Astrocyte (in vitro differentiated cells and primary cell): Measurements from ENCODE around the gene PLEKHB2. TPM values are rescaled to one million over a fixed set of nuclear protein-coding genes. Genes with fewer than 3 reads are reported as not detected.

Experiments used
- DNase-seq: peaks from one replicate; pipeline ENCODE4 v3.0.0-alpha.2; 2010; ENCODE audit warnings: low read depth
- FAIRE-seq: peaks from 2 replicates; lab custom pipeline; 2011; peaks lifted over from hg19 to GRCh38; lab: Jason Lieb, UNC
- H2AFZ ChIP-seq: 2 replicates; pipeline ENCODE4 v1.6.0; 2012; ENCODE audit warnings: low read depth, low read length, inconsistent platforms
- H3K27ac ChIP-seq: 2 replicates; pipeline ENCODE4 v1.5.1; 2011; ENCODE audit warnings: low read depth, low read length, inconsistent platforms
- H3K27me3 ChIP-seq: 2 replicates; pipeline ENCODE4 v1.6.0; 2011; ENCODE audit warnings: low read length, inconsistent platforms; ENCODE audit not compliant: insufficient read depth
- H3K36me3 ChIP-seq: 2 replicates; pipeline ENCODE4 v1.5.1; 2011; ENCODE audit warnings: low read length, inconsistent platforms; ENCODE audit not compliant: insufficient read depth
- H3K4me1 ChIP-seq: 2 replicates; pipeline ENCODE4 v1.5.1; 2011; ENCODE audit warnings: low read length, inconsistent platforms; ENCODE audit not compliant: insufficient read depth
- H3K4me2 ChIP-seq: 2 replicates; pipeline ENCODE4 v1.6.0; 2012; ENCODE audit warnings: low read length, inconsistent platforms
- H3K4me3 ChIP-seq: 2 replicates; pipeline ENCODE4 v1.5.1; 2011; ENCODE audit warnings: low read depth, mild to moderate bottlenecking, low read length, inconsistent platforms; ENCODE audit not compliant: insufficient read depth
- H3K79me2 ChIP-seq: 2 replicates; pipeline ENCODE4 v1.6.0; 2012; ENCODE audit warnings: mild to moderate bottlenecking, low read length, inconsistent platforms; ENCODE audit not compliant: insufficient read depth
- H3K9ac ChIP-seq: 2 replicates; pipeline ENCODE4 v1.6.0; 2012; ENCODE audit warnings: mild to moderate bottlenecking, low read length, inconsistent platforms
- H3K9me3 ChIP-seq: 2 replicates; pipeline ENCODE4 v1.5.1; 2012; ENCODE audit warnings: low read depth, mild to moderate bottlenecking, low read length, inconsistent platforms; ENCODE audit not compliant: insufficient read depth
- H4K20me1 ChIP-seq: 2 replicates; pipeline ENCODE4 v1.6.0; 2012; ENCODE audit warnings: low read length, inconsistent platforms; ENCODE audit not compliant: insufficient read depth
- H3K27ac Mint-ChIP-seq: one replicate; pipeline ENCODE4 v1.8.0; 2021; ENCODE audit warnings: mild to moderate bottlenecking, mixed read lengths; ENCODE audit not compliant: unreplicated experiment
- H3K27me3 Mint-ChIP-seq: one replicate; pipeline ENCODE4 v1.8.0; 2021; ENCODE audit warnings: low read depth, mixed read lengths; ENCODE audit not compliant: unreplicated experiment
- H3K36me3 Mint-ChIP-seq: one replicate; pipeline ENCODE4 v1.8.0; 2021; ENCODE audit warnings: low read depth, mixed read lengths; ENCODE audit not compliant: unreplicated experiment
- H3K4me1 Mint-ChIP-seq: one replicate; pipeline ENCODE4 v1.8.0; 2021; ENCODE audit warnings: low read depth, mixed read lengths; ENCODE audit not compliant: unreplicated experiment
- H3K4me3 Mint-ChIP-seq: one replicate; pipeline ENCODE4 v1.8.0; 2021; ENCODE audit warnings: mild to moderate bottlenecking, moderate library complexity, mixed read lengths; ENCODE audit not compliant: unreplicated experiment
- H3K9me3 Mint-ChIP-seq: one replicate; pipeline ENCODE4 v1.8.0; 2021; ENCODE audit warnings: mild to moderate bottlenecking, mixed read lengths; ENCODE audit not compliant: unreplicated experiment
- CTCF ChIP-seq: IDR thresholded peaks from 2 replicates; pipeline ENCODE4 v1.5.1; 2011; ENCODE audit warnings: low read depth, mild to moderate bottlenecking, inconsistent platforms, low read length, moderate library complexity; ENCODE audit not compliant: insufficient read depth
- EZH2 ChIP-seq: IDR thresholded peaks from 2 replicates; pipeline ENCODE4 v1.6.1; 2012; ENCODE audit warnings: mild to moderate bottlenecking, low read length, inconsistent platforms; ENCODE audit not compliant: insufficient read depth
- total RNA-seq: library from RNA; stranded (reverse); gene quantifications from 2 replicates; pipeline ENCODE4 v1.2.1, GENCODE V29; 2021

The PLEKHB2 gene
- total RNA-seq, 1 donor from 2014 or later, result 100 TPM

- Histone ChIP-seq H3K27me3 (no peaks in the 10 kb centered on the region), H3K9ac (no peak overlapping the region), H4K20me1 (peaks cover 83% of the 10 kb centered on the region), H3K4me1 (no peaks in the 10 kb centered on the region), H2AFZ (no peak overlapping the region), H3K9me3 (no peaks in the 10 kb centered on the region), H3K4me3 (no peak overlapping the region), H3K36me3 (peaks cover 4% of the 10 kb centered on the region), H3K79me2 (peaks cover 95% of the 10 kb centered on the region), H3K27ac (no peak overlapping the region), H3K4me2 (no peak overlapping the region)
- DNase-seq (no peak), FAIRE-seq (no peak)
- H3K9me3 Mint-ChIP-seq, result no peaks in the 10 kb centered on the region
- H3K4me3 Mint-ChIP-seq, result no peak overlapping the region
- H3K4me1 Mint-ChIP-seq, result peaks cover 35% of the 10 kb centered on the region
- H3K27ac Mint-ChIP-seq, result no peak overlapping the region
- no peaks in the 10 kb centered on the region for H3K27me3 Mint-ChIP-seq
- H3K36me3 Mint-ChIP-seq, result peaks cover 9% of the 10 kb centered on the region
- no peak for TF ChIP-seq EZH2
- TF ChIP-seq CTCF, result no peak
These were observed 10.6 kb downstream of the PLEKHB2 start for GRCh38 chr2:131115752-131116151.

- Histone ChIP-seq H3K9ac (no peak overlapping the region), H3K27ac (no peak overlapping the region), H3K27me3 (no peaks in the 10 kb centered on the region), H3K4me1 (no peaks in the 10 kb centered on the region), H4K20me1 (peaks cover 71% of the 10 kb centered on the region), H3K9me3 (no peaks in the 10 kb centered on the region), H2AFZ (no peak overlapping the region), H3K36me3 (peaks cover 9% of the 10 kb centered on the region), H3K4me2 (no peak overlapping the region), H3K79me2 (peaks cover 85% of the 10 kb centered on the region), H3K4me3 (no peak overlapping the region)
- H3K4me1 Mint-ChIP-seq, result peaks cover 19% of the 10 kb centered on the region
- FAIRE-seq (no peak), DNase-seq (no peak)
- H3K27ac Mint-ChIP-seq, result no peak overlapping the region
- H3K4me3 Mint-ChIP-seq, result no peak overlapping the region
- peaks cover 15% of the 10 kb centered on the region for H3K36me3 Mint-ChIP-seq
- no peaks in the 10 kb centered on the region for H3K27me3 Mint-ChIP-seq
- TF ChIP-seq EZH2, result no peak
- H3K9me3 Mint-ChIP-seq, result no peaks in the 10 kb centered on the region
These were observed 15.7 kb downstream of the PLEKHB2 start for GRCh38 chr2:131120815-131121317.

GRCh38 chr2:131121464-131121863 is 16.3 kb downstream of the PLEKHB2 start:
- H3K9me3 Mint-ChIP-seq, result no peaks in the 10 kb centered on the region
- FAIRE-seq (no peak), DNase-seq (peak; percentile 47)
- no peak overlapping the region for H3K4me3 Mint-ChIP-seq
- H3K27me3 Mint-ChIP-seq, result no peaks in the 10 kb centered on the region
- H3K27ac Mint-ChIP-seq, result peak overlapping the region; percentile 72
- Histone ChIP-seq H3K4me3 (no peak overlapping the region), H3K4me2 (no peak overlapping the region), H3K27ac (no peak overlapping the region), H3K36me3 (peaks cover 8% of the 10 kb centered on the region), H3K27me3 (no peaks in the 10 kb centered on the region), H2AFZ (no peak overlapping the region), H3K9ac (no peak overlapping the region), H3K4me1 (no peaks in the 10 kb centered on the region), H4K20me1 (peaks cover 68% of the 10 kb centered on the region), H3K79me2 (peaks cover 80% of the 10 kb centered on the region), H3K9me3 (no peaks in the 10 kb centered on the region)
- H3K36me3 Mint-ChIP-seq, result peaks cover 18% of the 10 kb centered on the region
- no peak for TF ChIP-seq EZH2
- no peak for TF ChIP-seq CTCF
- peaks cover 17% of the 10 kb centered on the region for H3K4me1 Mint-ChIP-seq
